ENCODE results near the gene POPDC2.
"Not testable (repeated sequence)": the region's sequence is repeated elsewhere in the genome, so short reads cannot be mapped to it uniquely, and the experiment has no call there.

POPDC2 gene

GRCh38 chr3:119611664-119612063, 48.7 kb downstream of the POPDC2 start:
- no peak for DNase-seq

DNA sequence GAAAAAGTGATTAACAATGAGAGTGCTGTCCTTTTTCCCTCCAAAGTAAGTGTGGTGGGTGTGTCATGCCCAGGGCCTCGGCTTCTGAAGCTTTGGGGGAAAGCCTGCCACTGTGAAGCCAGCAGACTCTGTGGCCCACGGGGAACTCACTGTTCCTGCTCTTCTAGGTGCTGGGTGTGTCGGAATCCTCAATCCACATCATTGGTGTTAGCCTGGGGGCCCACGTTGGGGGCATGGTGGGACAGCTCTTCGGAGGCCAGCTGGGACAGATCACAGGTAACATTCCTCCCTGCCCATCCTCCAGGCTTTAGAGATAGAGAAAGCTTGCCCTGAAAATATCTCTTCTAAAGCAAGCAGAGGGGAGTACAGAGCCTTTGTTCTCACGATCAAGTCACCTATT, 51.1 kb downstream of the POPDC2 start:
- DNase-seq = no peak

- no peak for DNase-seq
Observed at GRCh38 chr3:119608405-119609000, 51.9 kb downstream of the POPDC2 start.

- DNase-seq = no peak
Observed at GRCh38 chr3:119604878-119605277, 55.5 kb downstream of the POPDC2 start.

GRCh38 chr3:119602676-119603075, 57.7 kb downstream of the POPDC2 start:
- DNase-seq = no peak

DNA sequence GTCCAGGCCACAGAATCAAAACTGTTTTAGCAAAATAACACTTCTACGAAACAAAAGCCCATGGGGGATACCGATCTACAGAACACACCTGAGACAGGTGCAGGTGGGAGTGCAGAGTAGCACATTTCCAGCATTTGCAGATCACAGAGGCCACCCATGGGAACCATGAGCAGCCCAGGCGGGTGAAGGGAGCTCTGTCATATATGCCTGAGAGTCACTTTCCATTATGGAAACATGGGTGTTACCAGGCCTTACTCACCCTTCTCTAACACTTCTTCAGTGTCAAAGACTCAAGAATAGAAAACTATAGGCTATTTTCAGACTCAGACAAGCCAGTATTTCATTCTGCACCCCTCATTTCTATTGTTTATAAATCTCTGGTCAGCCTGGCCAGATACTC, 59.2 kb downstream of the POPDC2 start:
- DNase-seq = no peak

GRCh38 chr3:119600732-119601131, 59.7 kb downstream of the POPDC2 start:
- DNase-seq = no peak

- no peak for DNase-seq
Observed at GRCh38 chr3:119599558-119600174, 60.7 kb downstream of the POPDC2 start.

DNA sequence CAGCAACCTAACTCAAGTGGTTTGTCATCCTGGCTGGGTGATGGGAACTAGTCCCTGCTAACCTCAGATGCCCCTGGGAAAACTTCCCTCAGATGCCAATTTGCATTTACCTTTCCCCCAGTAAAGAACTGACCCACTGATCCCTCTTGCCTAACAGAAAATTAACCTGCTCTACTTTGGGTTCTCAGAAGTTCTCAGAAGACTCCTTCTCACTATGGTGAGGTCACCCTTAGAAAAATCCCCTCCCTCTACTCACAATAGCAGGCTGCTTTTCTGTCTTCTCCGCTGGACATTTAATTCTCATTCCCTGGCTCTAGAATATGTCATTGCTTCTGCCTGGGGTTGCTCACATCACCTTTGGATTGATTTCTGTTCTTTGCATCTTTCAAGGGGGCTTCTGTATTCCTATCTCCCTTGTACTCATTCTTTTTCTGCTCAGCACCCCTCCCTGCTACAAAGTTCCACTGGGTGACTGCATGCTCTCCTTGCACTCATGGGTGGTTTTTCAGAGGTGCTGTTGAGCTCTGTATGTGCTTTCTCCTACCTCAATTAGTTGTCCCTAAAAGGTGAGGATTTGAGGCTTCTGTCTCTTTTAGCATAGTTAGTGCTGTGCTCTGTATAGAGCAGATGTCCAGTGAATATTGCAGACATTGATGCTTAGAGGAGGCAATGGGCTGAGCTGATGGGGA, 61.8 kb downstream of the POPDC2 start:
- DNase-seq = no peak

DNA sequence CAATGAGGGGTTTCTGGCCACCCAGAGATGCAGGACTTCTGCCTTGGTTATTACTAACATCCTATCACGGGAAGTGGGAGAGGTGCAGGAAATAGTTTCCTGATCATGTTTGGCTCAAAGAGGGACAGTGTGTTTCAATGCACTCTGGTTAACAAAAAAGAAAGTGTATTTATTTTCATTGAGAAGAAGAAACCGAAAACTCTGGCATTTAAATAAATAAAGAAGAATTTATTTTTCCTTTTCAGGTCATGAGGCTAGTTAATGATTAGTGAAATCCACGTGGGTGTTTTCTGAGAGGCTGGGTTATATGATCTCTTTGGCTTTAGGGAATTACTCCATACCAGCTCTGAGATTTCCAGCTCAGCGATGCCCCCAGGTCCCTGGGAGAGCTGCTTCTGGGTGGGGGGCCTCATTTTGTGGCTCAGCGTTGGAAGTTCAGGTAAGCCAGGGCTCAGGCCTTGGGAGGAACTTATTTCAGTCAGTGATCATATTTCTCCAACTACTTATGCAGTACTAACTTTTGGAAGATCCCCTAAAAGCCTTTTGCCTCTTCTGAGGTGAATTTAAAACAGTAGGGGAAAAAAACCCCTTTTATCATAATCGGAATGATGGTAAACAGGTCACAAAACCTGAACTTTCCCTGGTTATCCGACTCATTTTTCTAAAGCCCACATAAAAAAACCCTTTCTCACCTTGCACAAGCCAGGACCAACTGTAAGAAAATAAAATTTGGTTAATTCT, 62.7 kb downstream of the POPDC2 start, which contains the start of gene PLA1A:
Gene PLA1A, plus strand, starts transcription at position 338 of the 741 bp plus-strand sequence. Its CDS starts 29 bp downstream, at position 367.
- no peak for DNase-seq

DNA sequence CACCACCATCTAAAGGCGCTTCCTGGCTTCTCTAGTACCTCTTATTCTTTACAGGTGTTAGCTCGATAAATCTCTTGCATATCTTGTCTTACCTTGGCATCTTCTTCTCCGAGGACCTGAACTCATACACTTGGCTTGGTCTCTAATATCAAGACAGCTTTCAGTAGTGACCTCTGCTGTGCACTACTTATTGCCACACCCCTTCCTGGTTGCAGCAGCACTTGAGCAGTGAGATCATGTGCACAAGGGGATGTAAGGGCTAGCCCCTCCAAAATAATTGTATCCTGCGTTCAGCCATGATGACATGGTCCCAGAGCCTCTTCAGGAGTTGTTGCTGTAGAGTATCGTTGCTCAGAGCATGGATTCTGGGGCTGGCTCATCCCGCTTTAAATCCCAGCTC, 64.0 kb downstream of the POPDC2 start:
- DNase-seq = no peak

DNA sequence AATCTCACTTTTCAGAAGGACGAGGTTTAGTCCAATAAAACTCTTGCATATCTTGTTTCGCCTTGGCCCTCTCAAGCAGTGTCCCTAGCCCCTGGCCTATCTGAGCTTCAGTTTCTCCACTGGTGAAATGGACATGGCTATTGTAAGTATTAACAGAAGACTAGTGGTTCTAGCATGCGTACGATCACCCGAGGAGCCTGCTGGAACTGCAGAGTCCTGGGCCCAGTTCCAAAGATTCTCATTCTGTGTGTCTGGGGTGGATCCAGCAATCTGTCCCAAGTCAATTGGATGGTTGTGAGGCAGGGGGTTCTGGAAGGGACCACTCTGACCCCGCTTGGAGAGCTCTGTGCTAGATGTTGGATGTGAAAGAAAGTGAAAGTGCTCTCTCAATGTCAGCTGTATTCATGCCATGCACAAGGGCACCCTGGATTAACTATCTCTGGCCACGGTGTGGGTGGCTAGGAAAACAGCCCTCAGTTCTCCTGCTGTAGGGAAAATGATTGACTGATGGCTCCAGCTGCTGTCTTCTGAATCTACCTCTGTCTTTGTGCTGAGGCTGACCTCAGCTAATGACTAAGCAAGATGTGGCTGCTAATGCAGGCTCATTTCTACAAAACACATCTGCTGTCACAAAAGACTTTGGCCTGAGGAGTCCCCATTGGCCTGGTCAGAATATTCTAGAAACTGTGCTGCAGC, 64.6 kb downstream of the POPDC2 start:
- DNase-seq = no peak

DNA sequence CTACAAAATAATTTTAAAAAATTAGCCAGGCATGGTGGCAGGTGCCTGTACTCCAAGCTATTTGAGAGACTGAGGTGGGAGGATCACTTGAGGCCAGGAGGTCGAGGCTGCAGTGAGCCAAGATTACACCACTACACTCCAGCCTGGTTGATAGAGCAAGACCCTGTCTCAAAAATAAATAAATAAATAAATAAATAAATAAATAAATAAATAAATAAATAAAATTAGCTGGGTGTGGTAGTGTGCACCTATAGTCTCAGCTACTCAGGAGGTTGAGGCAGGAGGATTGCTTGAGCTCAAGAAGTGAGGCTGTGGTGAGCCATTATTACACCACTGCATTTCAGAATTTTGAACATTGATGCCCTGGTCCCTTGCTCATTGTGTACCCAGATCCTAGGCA, 65.5 kb downstream of the POPDC2 start:
- not testable (repeated sequence) for DNase-seq

- DNase-seq = no peak
Observed at GRCh38 chr3:119594066-119594465, 66.3 kb downstream of the POPDC2 start.

DNA sequence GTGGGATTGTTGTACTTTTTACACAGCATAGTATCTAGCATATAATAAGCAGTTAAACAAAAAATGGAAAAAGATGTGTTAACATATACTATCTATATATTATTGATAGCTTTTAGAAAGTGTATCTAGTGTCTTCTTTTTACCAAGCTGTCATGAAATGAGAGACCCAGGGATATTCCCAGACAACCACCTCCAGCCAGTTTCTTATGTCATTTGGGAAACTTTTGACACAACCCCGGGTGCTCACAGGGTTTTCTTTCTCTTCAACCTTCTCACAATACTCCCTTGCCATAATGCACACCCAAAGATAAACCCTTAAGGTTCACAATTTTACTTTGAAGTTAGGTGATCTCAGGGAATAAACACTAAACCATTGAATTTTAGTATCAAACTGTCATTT, 67.5 kb downstream of the POPDC2 start:
- DNase-seq = no peak

Data from activated CD8-positive, alpha-beta memory T cell treated with anti-CD3 and anti-CD28 coated beads, Interleukin-2, amount 50 U/mL, for 48 hours (primary cell).